ENCODE results near the gene OPA1.

- no peak for TF ChIP-seq CTCF (IDR thresholded peaks at IDR 0.05)
- no peak for TF ChIP-seq POLR2A (IDR thresholded peaks at IDR 0.05)
- TF ChIP-seq EP300 (IDR thresholded peaks at IDR 0.05) = no peak
Observed at GRCh38 chr3:193686665-193687483, 93.9 kb downstream of the OPA1 start.
